Measurements from ENCODE around the gene CUTA.
"Not testable (repeated sequence)": the region's sequence is repeated elsewhere in the genome, so short reads cannot be mapped to it uniquely, and the experiment has no call there.

CUTA gene

DNA sequence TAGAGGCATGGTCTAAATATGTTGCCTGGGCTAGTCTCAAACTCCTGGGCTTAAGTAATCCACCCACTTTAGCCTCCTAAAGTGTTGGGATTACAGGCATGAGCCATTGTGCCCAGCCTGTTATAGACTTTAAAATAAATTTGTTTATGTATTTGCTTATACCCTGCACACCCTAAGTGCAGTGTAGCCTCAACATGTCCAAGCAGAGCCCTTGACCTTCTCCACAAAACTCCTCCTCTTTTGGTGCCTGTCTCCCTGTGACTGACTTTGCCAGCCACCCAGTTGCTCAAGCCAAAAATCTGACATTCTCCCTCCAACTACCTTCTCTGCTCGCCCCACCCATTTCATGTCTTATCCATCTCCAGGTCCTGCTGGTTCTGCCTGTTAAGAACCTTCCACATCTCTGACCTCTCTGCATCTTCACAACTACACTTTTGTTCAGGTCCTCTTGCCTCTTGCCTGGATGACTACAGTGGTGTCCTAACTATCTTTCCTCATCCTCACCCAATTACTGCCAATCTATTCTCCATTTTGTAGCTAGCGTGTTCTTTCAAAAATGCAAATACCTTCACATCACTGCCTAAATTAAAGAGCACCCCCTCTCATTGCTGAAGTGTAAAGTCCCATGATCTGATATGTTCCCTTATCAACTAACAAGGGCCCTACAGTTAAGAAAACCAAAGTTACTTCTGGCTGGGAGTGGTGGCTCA, 37.5 kb downstream of the CUTA start:
- H3K4me3 ChIP-seq (ENCODE audit: low read depth, low read length): no peak overlapping the region
- no peak for DNase-seq (ENCODE audit: low read depth)

DNA sequence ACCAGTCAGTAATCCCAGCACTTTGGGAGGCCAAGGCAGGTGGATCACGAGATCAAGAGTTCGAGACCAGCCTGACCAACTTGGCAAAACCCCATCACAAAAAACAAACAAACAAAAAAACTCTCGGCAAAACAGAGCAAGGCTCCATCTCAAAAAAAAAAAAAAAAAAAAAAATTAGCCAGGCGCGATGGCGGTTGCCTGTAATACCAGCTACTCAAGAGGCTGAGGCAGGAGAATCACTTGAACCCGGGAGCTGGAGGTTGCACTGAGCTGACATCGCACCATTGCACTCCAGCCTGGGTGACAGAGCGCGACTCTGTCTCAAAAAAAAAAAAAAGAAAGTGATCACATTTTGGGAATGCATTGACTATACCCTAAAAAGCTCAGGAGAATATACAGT, 38.7 kb downstream of the CUTA start:
- not testable (repeated sequence) for DNase-seq (ENCODE audit: low read depth); H3K4me3 ChIP-seq (ENCODE audit: low read depth, low read length)

DNA sequence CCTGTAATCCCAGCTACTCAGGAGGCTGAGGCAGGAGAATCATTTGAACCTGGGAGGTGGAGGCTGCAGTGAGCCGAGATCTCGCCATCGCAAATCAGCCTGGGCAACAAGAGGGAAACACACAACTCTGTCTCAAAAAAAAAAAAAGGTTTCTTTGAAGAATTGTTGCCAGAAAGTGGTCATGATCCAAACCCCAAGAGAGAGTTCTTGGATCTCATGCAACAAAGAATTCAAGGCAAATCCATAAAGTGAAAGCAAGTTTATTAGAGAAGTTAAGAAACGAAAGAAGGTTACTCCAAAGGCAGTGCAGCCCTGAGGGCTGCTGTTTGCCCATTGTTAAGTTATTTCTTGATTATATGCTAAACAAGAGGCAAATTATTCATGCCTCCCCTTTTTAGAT, 40.7 kb downstream of the CUTA start:
- no peak for DNase-seq (ENCODE audit: low read depth)

DNA sequence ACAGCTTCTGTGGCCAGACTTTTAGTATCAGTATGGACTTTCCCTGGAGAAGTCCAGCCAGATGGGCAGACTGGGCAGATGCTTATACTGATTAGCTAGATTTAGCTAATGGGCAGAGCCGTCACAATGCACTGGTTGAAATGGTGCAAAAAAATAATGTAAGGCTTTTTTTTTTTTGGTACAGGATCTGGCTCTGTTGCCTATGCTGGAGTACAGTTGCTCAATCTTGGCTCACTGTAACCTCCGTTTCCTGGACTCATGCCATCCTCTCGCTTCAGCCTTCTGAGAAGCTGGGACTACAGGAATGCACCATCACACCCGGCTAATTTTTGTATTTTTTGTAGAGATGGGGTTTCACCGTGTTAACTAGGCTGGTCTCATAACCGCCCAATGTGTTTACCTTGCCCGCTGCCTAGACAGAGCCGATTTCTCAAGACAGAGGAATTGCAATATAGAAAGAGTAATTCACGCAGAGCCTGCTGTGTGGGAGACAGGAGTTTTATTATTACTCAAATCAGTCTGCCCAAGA, 42.7 kb downstream of the CUTA start:
- H3K4me3 ChIP-seq (ENCODE audit: low read depth, low read length): no peak overlapping the region

More for the DNA sequence above, 40.7 kb downstream of the CUTA start:
- H3K4me3 ChIP-seq (ENCODE audit: low read depth, low read length): no peak overlapping the region

DNA sequence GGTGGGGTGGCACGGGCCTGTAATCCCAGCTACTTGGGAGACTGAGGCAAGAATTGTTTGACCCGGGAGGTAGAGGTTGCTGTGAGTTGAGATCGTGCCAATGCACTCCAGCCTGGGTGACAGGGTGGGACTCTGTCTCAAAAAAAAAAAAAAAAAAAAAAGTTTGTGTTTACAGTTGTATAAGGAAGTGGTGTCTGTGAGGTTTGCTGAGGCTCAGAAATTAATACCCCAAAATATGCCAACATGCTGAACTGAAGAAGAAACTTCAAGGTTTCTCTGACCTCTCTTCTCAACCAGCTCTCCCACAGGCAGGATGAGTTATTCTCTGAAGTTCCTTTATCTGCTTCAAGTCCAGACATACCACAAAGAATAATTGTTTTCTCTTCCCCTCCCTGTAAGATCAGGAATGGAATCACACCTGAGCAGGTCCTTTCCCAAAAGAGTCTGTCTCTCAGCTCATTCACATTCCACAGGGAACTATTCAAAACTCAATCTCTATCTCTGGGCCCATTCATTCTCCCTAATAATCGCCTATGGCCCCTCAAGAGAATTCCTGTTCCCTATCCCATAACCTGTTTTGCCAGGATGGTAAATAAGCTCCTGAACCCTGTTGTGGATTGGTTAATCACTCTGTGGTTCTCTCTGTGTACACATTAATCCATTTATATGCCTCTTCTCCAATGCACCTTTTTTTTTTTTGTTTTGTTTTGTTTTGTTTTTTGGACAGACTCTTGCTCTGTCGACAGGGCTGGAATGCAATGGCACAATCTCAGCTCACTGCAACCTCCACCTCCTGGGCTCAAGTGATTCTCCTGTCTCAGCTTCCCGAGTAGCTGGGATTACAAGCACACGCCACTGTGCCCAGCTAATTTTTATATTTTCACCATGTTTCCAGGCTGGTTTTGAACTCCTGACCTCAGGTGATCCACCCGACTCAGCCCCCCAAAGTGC, 43.7 kb downstream of the CUTA start:
- no peak overlapping the region for H3K4me3 ChIP-seq (ENCODE audit: low read depth, low read length)
- no peak for DNase-seq (ENCODE audit: low read depth)

More for the DNA sequence above, 42.7 kb downstream of the CUTA start:
- peak; percentile 82 for DNase-seq (ENCODE audit: low read depth)

DNA sequence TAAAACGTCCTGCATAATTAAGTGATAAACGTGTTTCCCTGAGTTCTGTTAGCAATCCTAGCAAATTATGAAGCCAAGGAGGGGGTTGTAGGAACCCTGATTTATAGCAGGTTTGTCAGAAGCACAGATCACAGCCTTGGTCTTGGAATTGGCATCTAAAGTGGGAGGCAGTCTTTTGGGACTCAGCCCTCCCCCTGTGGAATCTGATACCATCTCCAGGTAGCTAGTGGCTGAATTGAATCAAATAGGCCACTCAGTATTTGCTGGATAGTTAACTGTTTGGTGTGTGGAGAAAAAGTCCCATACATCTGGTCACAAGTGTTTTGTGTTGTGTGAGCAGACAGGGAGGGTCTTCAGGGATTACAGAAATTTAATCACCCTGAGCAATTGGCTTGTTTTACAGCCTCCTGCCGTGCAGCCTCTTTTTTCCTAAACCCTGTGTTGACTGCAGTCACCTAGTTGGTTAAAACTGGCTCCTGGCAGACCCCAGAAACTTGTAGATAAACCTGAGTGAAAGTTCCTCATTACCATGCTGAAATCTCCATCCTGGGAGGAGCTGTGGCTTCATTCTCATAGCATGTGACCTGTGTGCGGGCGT, 45.3 kb downstream of the CUTA start:
- H3K4me3 ChIP-seq (ENCODE audit: low read depth, low read length): no peak overlapping the region
- DNase-seq (ENCODE audit: low read depth): no peak

DNA sequence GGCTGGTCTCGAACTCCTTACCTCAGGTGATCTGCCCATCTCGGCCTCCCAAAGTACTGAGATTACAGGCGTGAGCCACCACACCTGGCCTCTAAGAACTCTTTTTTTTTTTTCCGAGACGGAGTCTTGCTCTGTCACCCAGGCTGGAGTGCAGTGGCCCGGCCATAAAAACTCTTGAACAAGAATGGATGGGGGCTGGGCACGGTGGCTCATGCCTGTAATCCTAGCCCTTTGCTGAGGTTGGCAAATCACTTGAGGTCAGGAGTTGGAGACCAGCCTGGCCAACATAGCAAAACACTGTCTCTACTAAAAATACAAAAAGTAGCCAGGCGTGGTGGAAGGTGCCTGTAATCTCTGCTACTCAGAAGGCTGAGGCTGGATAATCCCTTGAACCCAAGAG, 46.0 kb downstream of the CUTA start:
- not testable (repeated sequence) for H3K4me3 ChIP-seq (ENCODE audit: low read depth, low read length); DNase-seq (ENCODE audit: low read depth)

DNA sequence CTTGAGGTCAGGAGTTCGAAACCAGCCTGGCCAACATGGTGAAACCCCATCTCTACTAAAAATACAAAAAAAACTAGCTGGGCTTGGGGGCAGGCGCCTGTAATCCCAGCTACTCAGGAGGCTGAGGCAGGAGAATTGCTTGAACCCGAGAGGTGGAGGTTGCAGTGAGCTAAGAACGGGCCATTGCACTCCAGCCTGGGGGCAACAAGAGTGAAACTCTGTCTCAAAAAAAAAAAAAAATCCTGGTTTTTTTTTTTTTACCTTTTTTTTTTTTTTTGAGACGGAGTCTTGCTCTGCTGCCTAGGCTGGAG, 50.2 kb downstream of the CUTA start:
- not testable (repeated sequence) for DNase-seq (ENCODE audit: low read depth); H3K4me3 ChIP-seq (ENCODE audit: low read depth, low read length)

DNA sequence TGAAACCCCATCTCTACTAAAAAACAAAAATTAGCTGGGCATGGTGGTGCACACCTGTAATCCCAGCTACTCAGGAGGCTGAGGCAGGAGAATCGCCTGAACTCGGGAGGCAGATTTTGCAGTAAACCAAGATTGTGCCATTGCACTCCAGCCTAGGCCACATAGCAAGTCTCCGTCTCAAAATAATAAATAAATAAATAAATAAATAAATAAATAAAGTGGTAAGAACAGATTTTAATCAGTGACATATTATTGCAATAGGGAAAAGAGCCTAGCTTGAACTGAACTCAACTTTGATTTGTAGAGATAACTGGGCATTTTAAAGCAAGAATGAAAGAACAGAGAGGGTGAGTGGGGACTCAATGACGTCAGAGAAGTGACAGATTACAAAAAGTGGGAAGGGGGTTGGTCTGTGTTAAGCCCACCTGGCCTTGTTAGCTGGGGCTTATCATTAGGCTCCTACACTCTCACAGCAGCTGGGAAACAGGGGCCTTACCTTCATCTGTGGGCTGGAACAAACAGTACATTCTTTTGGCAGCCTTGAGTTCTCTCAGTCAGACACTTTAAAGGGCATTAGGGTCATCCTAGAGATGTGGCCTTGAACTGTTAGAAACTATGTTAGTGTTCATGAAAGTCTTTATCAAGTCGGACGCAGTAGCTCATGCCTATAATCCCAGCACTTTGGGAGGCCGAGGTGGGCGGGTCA, 50.7 kb downstream of the CUTA start:
- no peak overlapping the region for H3K4me3 ChIP-seq (ENCODE audit: low read depth, low read length)
- DNase-seq (ENCODE audit: low read depth): no peak
